Activated CD8-positive, alpha-beta T cell treated with anti-CD3 and anti-CD28 coated beads for 36 hours (primary cell): ENCODE measurements around the gene TMEM151A. TPM values are rescaled to one million over a fixed set of nuclear protein-coding genes. Genes with fewer than 3 reads are reported as not detected.
A peak's percentile ranks its signal among the peaks of the same experiment; 100 is the strongest.
"Not testable (repeated sequence)": the region's sequence is repeated elsewhere in the genome, so short reads cannot be mapped to it uniquely, and the experiment has no call there.

Experiments
- ATAC-seq: fragments of 200-7000 bp; cut with Tn5 transposase; one replicate; pipeline ENCODE4 v1.10.0; 2021; ENCODE audit warnings: mild to moderate bottlenecking, moderate library complexity
- CTCF ChIA-PET: fragments of 350-600 bp; sonication (Branson Sonifier 250); formaldehyde crosslinking; loops from one replicate; lab custom pipeline; 2021; ENCODE audit warnings: antibody characterized with exemption; lab: Charles Lee
- POLR2A ChIA-PET: fragments of 350-600 bp; sonication (Branson Sonifier 250); formaldehyde crosslinking; loops from one replicate; lab custom pipeline; 2021; ENCODE audit warnings: antibody characterized with exemption; lab: Charles Lee
- DNase-seq: peaks from one replicate; pipeline ENCODE4 v3.0.0-alpha.2; 2020
- H3K27ac Mint-ChIP-seq: one replicate; pipeline ENCODE4 v1.8.0; 2021; ENCODE audit warnings: mild to moderate bottlenecking, mixed read lengths
- H3K27me3 Mint-ChIP-seq: one replicate; pipeline ENCODE4 v1.8.0; 2021; ENCODE audit warnings: mixed read lengths
- H3K36me3 Mint-ChIP-seq: one replicate; pipeline ENCODE4 v1.8.0; 2021; ENCODE audit warnings: low read depth, mixed read lengths
- H3K4me1 Mint-ChIP-seq: one replicate; pipeline ENCODE4 v1.8.0; 2021; ENCODE audit warnings: low read depth, mixed read lengths
- H3K4me3 Mint-ChIP-seq: one replicate; pipeline ENCODE4 v1.8.0; 2021; ENCODE audit warnings: mild to moderate bottlenecking, moderate library complexity, mixed read lengths
- H3K9me3 Mint-ChIP-seq: one replicate; pipeline ENCODE4 v1.8.0; 2021; ENCODE audit warnings: mixed read lengths
- CTCF ChIP-seq: fragments of 200-600 bp; IDR thresholded peaks from one replicate; pipeline ENCODE4 v1.8.0; 2022; ENCODE audit warnings: antibody characterized with exemption, mild to moderate bottlenecking
- intact Hi-C: fragments of 100-400 bp; cut with micrococcal nuclease; formaldehyde crosslinking; loops from one replicate; pipeline ENCODE4 v1.10.0; 2022
- total RNA-seq, 2 experiments: library from RNA; stranded (reverse); gene quantifications; one replicate each; pipeline ENCODE4 v1.2.3, GENCODE V29; 2021

TMEM151A gene
- total RNA-seq, 2 experiments from 2014 or later = not detected

GRCh38 chr11:66247801-66248200 is 43.9 kb upstream of the TMEM151A start:
- H3K4me1 Mint-ChIP-seq = peaks cover 4% of the 10 kb centered on the region
- CTCF ChIA-PET = interaction anchor here (1.6 kb wide), 1 partner anchor 11 kb away, joined by 4 read pairs; no protein-coding TSS in a partner anchor
- H3K36me3 Mint-ChIP-seq = peaks cover 3% of the 10 kb centered on the region
- no peak overlapping the region for H3K4me3 Mint-ChIP-seq
- no peak for TF ChIP-seq CTCF
- no peak for ATAC-seq
- no peak overlapping the region for H3K27ac Mint-ChIP-seq
- POLR2A ChIA-PET = interaction anchor here (0.7 kb wide), 1 partner anchor 75 kb away, joined by 3 read pairs; no protein-coding TSS in a partner anchor
- DNase-seq = no peak
- intact Hi-C loops = no loop called here
- no peaks in the 10 kb centered on the region for H3K9me3 Mint-ChIP-seq
- no peaks in the 10 kb centered on the region for H3K27me3 Mint-ChIP-seq

- Mint-ChIP-seq H3K9me3 (no peaks in the 10 kb centered on the region), H3K36me3 (no peaks in the 10 kb centered on the region), H3K4me3 (no peak overlapping the region), H3K27me3 (no peaks in the 10 kb centered on the region), H3K27ac (no peak overlapping the region), H3K4me1 (peaks cover 3% of the 10 kb centered on the region)
- intact Hi-C loops = no loop called here
- ChIA-PET CTCF (no interaction called here), POLR2A (no interaction called here)
- TF ChIP-seq CTCF = no peak
- ATAC-seq (no peak), DNase-seq (no peak)
Observed at GRCh38 chr11:66248903-66249302, 42.8 kb upstream of the TMEM151A start.

GRCh38 chr11:66251809-66252208 is 39.9 kb upstream of the TMEM151A start:
- no peak for DNase-seq
- no peak overlapping the region for H3K4me3 Mint-ChIP-seq
- peak overlapping the region; percentile 14 for H3K27ac Mint-ChIP-seq
- peaks cover 8% of the 10 kb centered on the region for H3K4me1 Mint-ChIP-seq
- ChIA-PET POLR2A (interaction anchor here (0.7 to 1.1 kb wide), 2 partner anchors 16 to 34 kb away, joined by 3 to 4 read pairs; no protein-coding TSS in a partner anchor), CTCF (interaction anchor here (0.8 to 1.1 kb wide), 2 partner anchors 30 to 207 kb away, joined by 3 read pairs; no protein-coding TSS in a partner anchor)
- H3K36me3 Mint-ChIP-seq = no peaks in the 10 kb centered on the region
- intact Hi-C loops = no loop called here
- ATAC-seq = no peak
- H3K9me3 Mint-ChIP-seq = no peaks in the 10 kb centered on the region
- no peaks in the 10 kb centered on the region for H3K27me3 Mint-ChIP-seq
- no peak for TF ChIP-seq CTCF

- H3K9me3 Mint-ChIP-seq, H3K27me3 Mint-ChIP-seq, ATAC-seq, CTCF ChIA-PET, H3K36me3 Mint-ChIP-seq, DNase-seq, POLR2A ChIA-PET, H3K4me3 Mint-ChIP-seq, intact Hi-C loops, H3K4me1 Mint-ChIP-seq: not testable (repeated sequence)
- peak overlapping the region; percentile 47 for H3K27ac Mint-ChIP-seq
Observed at GRCh38 chr11:66253081-66253480, 38.6 kb upstream of the TMEM151A start.

- ATAC-seq (no peak), DNase-seq (no peak)
- peak overlapping the region; percentile 95 for H3K4me3 Mint-ChIP-seq
- H3K27ac Mint-ChIP-seq = peak overlapping the region; percentile 82
- no peaks in the 10 kb centered on the region for H3K9me3 Mint-ChIP-seq
- H3K4me1 Mint-ChIP-seq = peaks cover 24% of the 10 kb centered on the region
- TF ChIP-seq CTCF = peak; percentile 29
- no peaks in the 10 kb centered on the region for H3K27me3 Mint-ChIP-seq
- peaks cover 20% of the 10 kb centered on the region for H3K36me3 Mint-ChIP-seq
- ChIA-PET POLR2A (interaction anchor here (0.5 to 1.5 kb wide), 7 partner anchors 8 to 245 kb away, joined by 3 to 10 read pairs (median 4); partner anchors contain the start of gene RAB1B), CTCF (interaction anchor here (0.8 to 1.6 kb wide), 8 partner anchors 8 to 206 kb away, joined by 3 to 9 read pairs (median 3); no protein-coding TSS in a partner anchor)
- intact Hi-C loops = no loop called here
Observed at GRCh38 chr11:66258473-66258893, 33.2 kb upstream of the TMEM151A start.
